WTC11 (cell line): Measurements from ENCODE around the gene KLHDC4. TPM values are rescaled to one million over a fixed set of nuclear protein-coding genes. Genes with fewer than 3 reads are reported as not detected.

Experiments
- ATAC-seq: fragments of 200-7000 bp; cut with Tn5 transposase; 2 replicates; pipeline ENCODE4 v1.10.0; 2021; ENCODE audit warnings: mild to moderate bottlenecking, moderate library complexity
- CTCF ChIA-PET: fragments of 300-600 bp; sonication (Branson Sonifier 250); formaldehyde crosslinking; loops from one replicate; lab custom pipeline; 2021; ENCODE audit warnings: antibody characterized with exemption; lab: Charles Lee
- POLR2A ChIA-PET: fragments of 350-600 bp; sonication (Branson Sonifier 250); formaldehyde crosslinking; loops from one replicate; lab custom pipeline; 2021; ENCODE audit warnings: antibody characterized with exemption; lab: Charles Lee
- DNase-seq: peaks from one replicate; pipeline ENCODE4 v3.0.0; 2021; ENCODE audit warnings: low spot score
- H3K27ac Mint-ChIP-seq: 2 replicates; pipeline ENCODE4 v1.8.0; 2021; ENCODE audit warnings: mixed read lengths
- H3K27me3 Mint-ChIP-seq: 2 replicates; pipeline ENCODE4 v1.8.0; 2021; ENCODE audit warnings: low read depth, mild to moderate bottlenecking, moderate library complexity, mixed read lengths
- H3K36me3 Mint-ChIP-seq: 2 replicates; pipeline ENCODE4 v1.8.0; 2021; ENCODE audit warnings: mixed read lengths
- H3K4me1 Mint-ChIP-seq: 2 replicates; pipeline ENCODE4 v1.8.0; 2022; ENCODE audit warnings: mixed read lengths
- H3K4me3 Mint-ChIP-seq: 2 replicates; pipeline ENCODE4 v1.8.0; 2021; ENCODE audit warnings: mild to moderate bottlenecking, moderate library complexity, mixed read lengths
- H3K9me3 Mint-ChIP-seq: 2 replicates; pipeline ENCODE4 v1.8.0; 2021; ENCODE audit warnings: mixed read lengths
- CBFB ChIP-seq: sonication (generic); formaldehyde crosslinking; IDR thresholded peaks from 2 replicates; pipeline ENCODE4 v1.8.1; 2022; ENCODE audit warnings: mild to moderate bottlenecking, low read depth, missing genetic modification reagents
- FOXJ3 ChIP-seq: sonication (generic); formaldehyde crosslinking; IDR thresholded peaks from 2 replicates; pipeline ENCODE4 v1.9.0; 2021; ENCODE audit warnings: missing genetic modification reagents, mild to moderate bottlenecking, borderline replicate concordance
- FOXK1 ChIP-seq: sonication (generic); formaldehyde crosslinking; IDR thresholded peaks from 2 replicates; pipeline ENCODE4 v1.8.0; 2022; ENCODE audit warnings: mild to moderate bottlenecking, moderate library complexity, missing genetic modification reagents
- FOXP1 ChIP-seq: sonication (generic); formaldehyde crosslinking; IDR thresholded peaks from 2 replicates; pipeline ENCODE4 v1.8.0; 2022; ENCODE audit warnings: missing genetic modification reagents, mild to moderate bottlenecking, moderate library complexity, borderline replicate concordance
- GTF2I ChIP-seq: fragments of 250-450 bp; sonication (Bioruptor Pico); conservative IDR thresholded peaks from 2 replicates; pipeline ENCODE4 v1.4.0; 2021; ENCODE audit warnings: mild to moderate bottlenecking
- JAZF1 ChIP-seq: fragments of 250-450 bp; sonication (Bioruptor Pico); IDR thresholded peaks from 2 replicates; pipeline ENCODE4 v1.9.0; 2021; ENCODE audit warnings: moderate library complexity, mild to moderate bottlenecking, inconsistent platforms
- NFATC4 ChIP-seq: fragments of 250-450 bp; sonication (Bioruptor Pico); IDR thresholded peaks from 2 replicates; pipeline ENCODE4 v1.9.0; 2021; ENCODE audit warnings: mild to moderate bottlenecking
- NFE2L1 ChIP-seq: sonication (generic); formaldehyde crosslinking; IDR thresholded peaks from 2 replicates; pipeline ENCODE4 v1.8.1; 2023; ENCODE audit warnings: missing genetic modification reagents
- NFYB ChIP-seq: sonication (generic); formaldehyde crosslinking; conservative IDR thresholded peaks from 2 replicates; pipeline ENCODE4 v1.8.0; 2022; ENCODE audit warnings: low read depth, missing genetic modification reagents
- NR2C2 ChIP-seq: sonication (generic); formaldehyde crosslinking; IDR thresholded peaks from 2 replicates; pipeline ENCODE4 v1.8.0; 2022; ENCODE audit warnings: mild to moderate bottlenecking, missing genetic modification reagents
- RORB ChIP-seq: fragments of 250-450 bp; sonication (Bioruptor Pico); IDR thresholded peaks from 2 replicates; pipeline ENCODE4 v1.9.0; 2021; ENCODE audit warnings: mild to moderate bottlenecking
- SMAD4 ChIP-seq: sonication (generic); formaldehyde crosslinking; IDR thresholded peaks from 2 replicates; pipeline ENCODE4 v1.8.0; 2022; ENCODE audit warnings: mild to moderate bottlenecking, missing genetic modification reagents
- SOX15 ChIP-seq: fragments of 250-450 bp; sonication (Bioruptor Pico); IDR thresholded peaks from 2 replicates; pipeline ENCODE4 v1.9.0; 2021; ENCODE audit warnings: mild to moderate bottlenecking
- ZNF121 ChIP-seq: sonication (generic); formaldehyde crosslinking; IDR thresholded peaks from 2 replicates; pipeline ENCODE4 v1.8.0; 2023; ENCODE audit warnings: missing genetic modification reagents
- ZNF263 ChIP-seq: sonication (generic); formaldehyde crosslinking; IDR thresholded peaks from 2 replicates; pipeline ENCODE4 v1.8.1; 2022; ENCODE audit warnings: low read depth, mild to moderate bottlenecking, moderate library complexity, missing genetic modification reagents
- ZNF317 ChIP-seq: sonication (generic); formaldehyde crosslinking; IDR thresholded peaks from 2 replicates; pipeline ENCODE4 v1.8.1; 2023; ENCODE audit warnings: low read depth, mild to moderate bottlenecking, moderate library complexity, missing genetic modification reagents, borderline replicate concordance
- ZNF423 ChIP-seq: fragments of 250-450 bp; sonication (Bioruptor Pico); IDR thresholded peaks from 2 replicates; pipeline ENCODE4 v2.1.2; 2022; ENCODE audit warnings: mild to moderate bottlenecking, moderate library complexity
- total RNA-seq: library from RNA; stranded (reverse); gene quantifications from 3 replicates; pipeline ENCODE4 v1.2.3, GENCODE V29; 2021
- TF ChIP-seq, protein P1 (sequence below): sonication (generic); formaldehyde crosslinking; IDR thresholded peaks from 2 replicates; pipeline ENCODE4 v1.8.0; 2022; ENCODE audit warnings: mild to moderate bottlenecking, missing genetic modification reagents
- TF ChIP-seq, protein P2 (sequence below): sonication (generic); formaldehyde crosslinking; IDR thresholded peaks from 2 replicates; pipeline ENCODE4 v1.8.1; 2022; ENCODE audit warnings: mild to moderate bottlenecking, missing genetic modification reagents, moderate library complexity, borderline replicate concordance
- TF ChIP-seq, protein P3 (sequence below): sonication (generic); formaldehyde crosslinking; IDR thresholded peaks from 2 replicates; pipeline ENCODE4 v1.8.0; 2022; ENCODE audit warnings: mild to moderate bottlenecking, missing genetic modification reagents
- TF ChIP-seq, protein P4 (sequence below): sonication (generic); formaldehyde crosslinking; IDR thresholded peaks from 2 replicates; pipeline ENCODE4 v1.8.1; 2023; ENCODE audit warnings: mild to moderate bottlenecking, missing genetic modification reagents, moderate library complexity
- TF ChIP-seq, protein P5 (sequence below): sonication (generic); formaldehyde crosslinking; IDR thresholded peaks from 2 replicates; pipeline ENCODE4 v1.8.1; 2022; ENCODE audit warnings: low read depth, missing genetic modification reagents, borderline replicate concordance
- TF ChIP-seq, protein P6 (sequence below): sonication (generic); formaldehyde crosslinking; conservative IDR thresholded peaks from 2 replicates; pipeline ENCODE4 v1.8.1; 2022; ENCODE audit warnings: mild to moderate bottlenecking, missing genetic modification reagents

Gene KLHDC4
- total RNA-seq, 1 experiment from 2014 or later: 63.6 TPM

DNA sequence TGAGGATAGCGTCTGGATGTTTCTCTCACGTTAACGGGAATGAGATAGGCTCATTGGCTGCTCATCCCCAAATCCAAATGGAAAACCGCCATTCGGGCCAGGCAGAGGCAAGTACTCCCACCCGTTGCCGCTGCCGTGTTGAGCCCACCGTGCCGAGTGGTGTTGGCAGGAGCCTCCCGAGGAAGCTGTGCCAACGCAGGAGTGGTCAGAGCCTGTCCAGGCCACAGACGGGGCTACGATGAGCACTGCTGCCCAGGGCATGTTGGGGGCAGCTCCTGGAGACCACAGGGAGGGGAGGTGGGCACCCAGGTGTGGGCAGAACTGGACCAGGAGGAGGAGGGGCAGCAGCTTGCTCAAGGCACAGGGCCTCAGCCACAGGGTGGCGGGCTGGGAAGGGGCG lies 72.0 kb downstream of the KLHDC4 start:
- H3K9me3 Mint-ChIP-seq: no peaks in the 10 kb centered on the region
- no peak overlapping the region for H3K4me3 Mint-ChIP-seq
- ATAC-seq: no peak
- H3K27ac Mint-ChIP-seq: no peak overlapping the region
- no peaks in the 10 kb centered on the region for H3K27me3 Mint-ChIP-seq
- H3K36me3 Mint-ChIP-seq: peaks cover 15% of the 10 kb centered on the region
- DNase-seq: no peak
- H3K4me1 Mint-ChIP-seq: no peaks in the 10 kb centered on the region
- POLR2A ChIA-PET: no interaction called here
- CTCF ChIA-PET: interaction anchor here (1.0 to 2.7 kb wide), 3 partner anchors 9 to 58 kb away, joined by 3 to 13 read pairs (median 4); no protein-coding TSS in a partner anchor
- TF ChIP-seq CBFB (CRISPR knock-in tag) (no peak), ZNF423 (CRISPR knock-in tag) (no peak), NR2C2 (CRISPR knock-in tag) (no peak), FOXP1 (CRISPR knock-in tag) (no peak), FOXK1 (CRISPR knock-in tag) (no peak), SOX15 (CRISPR knock-in tag) (no peak)
- TF ChIP-seq, protein P1, sequence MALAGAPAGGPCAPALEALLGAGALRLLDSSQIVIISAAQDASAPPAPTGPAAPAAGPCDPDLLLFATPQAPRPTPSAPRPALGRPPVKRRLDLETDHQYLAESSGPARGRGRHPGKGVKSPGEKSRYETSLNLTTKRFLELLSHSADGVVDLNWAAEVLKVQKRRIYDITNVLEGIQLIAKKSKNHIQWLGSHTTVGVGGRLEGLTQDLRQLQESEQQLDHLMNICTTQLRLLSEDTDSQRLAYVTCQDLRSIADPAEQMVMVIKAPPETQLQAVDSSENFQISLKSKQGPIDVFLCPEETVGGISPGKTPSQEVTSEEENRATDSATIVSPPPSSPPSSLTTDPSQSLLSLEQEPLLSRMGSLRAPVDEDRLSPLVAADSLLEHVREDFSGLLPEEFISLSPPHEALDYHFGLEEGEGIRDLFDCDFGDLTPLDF: no peak
- TF ChIP-seq, protein P2, sequence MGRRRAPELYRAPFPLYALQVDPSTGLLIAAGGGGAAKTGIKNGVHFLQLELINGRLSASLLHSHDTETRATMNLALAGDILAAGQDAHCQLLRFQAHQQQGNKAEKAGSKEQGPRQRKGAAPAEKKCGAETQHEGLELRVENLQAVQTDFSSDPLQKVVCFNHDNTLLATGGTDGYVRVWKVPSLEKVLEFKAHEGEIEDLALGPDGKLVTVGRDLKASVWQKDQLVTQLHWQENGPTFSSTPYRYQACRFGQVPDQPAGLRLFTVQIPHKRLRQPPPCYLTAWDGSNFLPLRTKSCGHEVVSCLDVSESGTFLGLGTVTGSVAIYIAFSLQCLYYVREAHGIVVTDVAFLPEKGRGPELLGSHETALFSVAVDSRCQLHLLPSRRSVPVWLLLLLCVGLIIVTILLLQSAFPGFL (CRISPR knock-in tag): no peak
- TF ChIP-seq, protein P3, sequence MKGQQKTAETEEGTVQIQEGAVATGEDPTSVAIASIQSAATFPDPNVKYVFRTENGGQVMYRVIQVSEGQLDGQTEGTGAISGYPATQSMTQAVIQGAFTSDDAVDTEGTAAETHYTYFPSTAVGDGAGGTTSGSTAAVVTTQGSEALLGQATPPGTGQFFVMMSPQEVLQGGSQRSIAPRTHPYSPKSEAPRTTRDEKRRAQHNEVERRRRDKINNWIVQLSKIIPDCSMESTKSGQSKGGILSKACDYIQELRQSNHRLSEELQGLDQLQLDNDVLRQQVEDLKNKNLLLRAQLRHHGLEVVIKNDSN: no peak
- TF ChIP-seq, protein P4, sequence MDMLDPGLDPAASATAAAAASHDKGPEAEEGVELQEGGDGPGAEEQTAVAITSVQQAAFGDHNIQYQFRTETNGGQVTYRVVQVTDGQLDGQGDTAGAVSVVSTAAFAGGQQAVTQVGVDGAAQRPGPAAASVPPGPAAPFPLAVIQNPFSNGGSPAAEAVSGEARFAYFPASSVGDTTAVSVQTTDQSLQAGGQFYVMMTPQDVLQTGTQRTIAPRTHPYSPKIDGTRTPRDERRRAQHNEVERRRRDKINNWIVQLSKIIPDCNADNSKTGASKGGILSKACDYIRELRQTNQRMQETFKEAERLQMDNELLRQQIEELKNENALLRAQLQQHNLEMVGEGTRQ: no peak

DNA sequence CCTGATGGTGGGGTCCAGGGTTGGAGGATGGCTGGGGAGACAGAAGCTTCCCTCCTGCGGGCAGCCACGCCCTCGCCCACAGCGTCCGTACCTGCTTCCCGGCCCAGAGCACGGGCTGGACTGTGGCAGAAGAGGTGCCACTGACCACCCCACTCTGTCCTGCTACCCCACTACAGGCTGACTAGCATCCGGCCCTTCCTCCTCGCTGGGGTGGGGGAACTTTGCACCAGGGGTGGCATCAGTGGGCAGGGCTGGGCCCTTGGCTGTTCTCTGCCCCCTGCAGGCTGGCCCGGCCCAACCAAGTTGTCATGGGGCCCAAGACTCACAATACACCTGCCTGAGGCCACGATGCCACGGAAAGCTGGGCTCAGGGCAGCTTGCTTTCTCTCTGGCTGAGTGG lies 73.0 kb downstream of the KLHDC4 start:
- Mint-ChIP-seq H3K27me3 (no peaks in the 10 kb centered on the region), H3K27ac (no peak overlapping the region), H3K36me3 (peaks cover 11% of the 10 kb centered on the region), H3K4me1 (no peaks in the 10 kb centered on the region)
- ATAC-seq: no peak
- no peak for DNase-seq
- CTCF ChIA-PET: interaction anchor here (1.0 to 2.7 kb wide), 5 partner anchors 10 to 122 kb away, joined by 3 to 13 read pairs (median 4); no protein-coding TSS in a partner anchor
- no peak for TF ChIP-seq SOX15 (CRISPR knock-in tag)
- no peak for TF ChIP-seq JAZF1 (CRISPR knock-in tag)
- TF ChIP-seq, protein P3: no peak
- TF ChIP-seq ZNF121 (CRISPR knock-in tag): no peak
- no peak for TF ChIP-seq NR2C2 (CRISPR knock-in tag)
- TF ChIP-seq ZNF317 (CRISPR knock-in tag): no peak
- no peak for TF ChIP-seq FOXJ3 (CRISPR knock-in tag)
- TF ChIP-seq, protein P5, sequence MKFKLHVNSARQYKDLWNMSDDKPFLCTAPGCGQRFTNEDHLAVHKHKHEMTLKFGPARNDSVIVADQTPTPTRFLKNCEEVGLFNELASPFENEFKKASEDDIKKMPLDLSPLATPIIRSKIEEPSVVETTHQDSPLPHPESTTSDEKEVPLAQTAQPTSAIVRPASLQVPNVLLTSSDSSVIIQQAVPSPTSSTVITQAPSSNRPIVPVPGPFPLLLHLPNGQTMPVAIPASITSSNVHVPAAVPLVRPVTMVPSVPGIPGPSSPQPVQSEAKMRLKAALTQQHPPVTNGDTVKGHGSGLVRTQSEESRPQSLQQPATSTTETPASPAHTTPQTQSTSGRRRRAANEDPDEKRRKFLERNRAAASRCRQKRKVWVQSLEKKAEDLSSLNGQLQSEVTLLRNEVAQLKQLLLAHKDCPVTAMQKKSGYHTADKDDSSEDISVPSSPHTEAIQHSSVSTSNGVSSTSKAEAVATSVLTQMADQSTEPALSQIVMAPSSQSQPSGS: no peak
- no peak for TF ChIP-seq NFE2L1 (CRISPR knock-in tag)
- TF ChIP-seq RORB (CRISPR knock-in tag): no peak
- TF ChIP-seq NFYB: no peak
- TF ChIP-seq, protein P6, sequence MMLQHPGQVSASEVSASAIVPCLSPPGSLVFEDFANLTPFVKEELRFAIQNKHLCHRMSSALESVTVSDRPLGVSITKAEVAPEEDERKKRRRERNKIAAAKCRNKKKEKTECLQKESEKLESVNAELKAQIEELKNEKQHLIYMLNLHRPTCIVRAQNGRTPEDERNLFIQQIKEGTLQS (CRISPR knock-in tag): no peak
- no peak for TF ChIP-seq SMAD4 (CRISPR knock-in tag)
- no peak for TF ChIP-seq GTF2I
- no peak for TF ChIP-seq NFATC4 (CRISPR knock-in tag)
- no peak for TF ChIP-seq CBFB (CRISPR knock-in tag)
- no peak for TF ChIP-seq ZNF263 (CRISPR knock-in tag)
- TF ChIP-seq, all 79 proteins: peak for 0
- Mint-ChIP-seq H3K4me3 (no peak overlapping the region), H3K9me3 (no peaks in the 10 kb centered on the region)
- POLR2A ChIA-PET: no interaction called here
